HEK293 (cell line): Measurements from ENCODE around the gene PTPRN2.

Source experiments
- CTCF ChIA-PET: fragments of 350-600 bp; formaldehyde crosslinking; extraction: SDS; loops from one replicate; lab custom pipeline; 2021; ENCODE audit warnings: antibody characterized with exemption; lab: Yijun Ruan, JAX
- POLR2A ChIA-PET: fragments of 300-600 bp; formaldehyde crosslinking; extraction: SDS; loops from one replicate; lab custom pipeline; 2020; ENCODE audit warnings: antibody characterized with exemption, inconsistent platforms; lab: Yijun Ruan, JAX
- H3K27ac ChIP-seq: fragments of 200-500 bp; sonication (Bioruptor generic); 2 replicates; pipeline ENCODE4 v1.5.1; 2014; ENCODE audit warnings: low read depth, low read length, control low read depth, inconsistent platforms; ENCODE audit errors: extremely low read depth
- H3K36me3 ChIP-seq, 2 experiments: fragments of 200-500 bp in 1 of 2; sonication (Bioruptor generic) in 1 of 2; 1 replicate in 1 of 2; 2 replicates in 1 of 2; pipeline ENCODE4 v1.5.1; 2014 to 2017; ENCODE audit warnings: inconsistent platforms in 2 of 2, low read length in 2 of 2; ENCODE audit not compliant: control insufficient read depth in 2 of 2, insufficient read depth in 1 of 2
- H3K4me1 ChIP-seq: fragments of 200-500 bp; sonication (Bioruptor generic); 2 replicates; pipeline ENCODE4 v1.5.1; 2014; ENCODE audit warnings: mild to moderate bottlenecking, low read length, inconsistent platforms; ENCODE audit not compliant: control insufficient read depth, insufficient read depth
- H3K4me3 ChIP-seq: 2 replicates; pipeline ENCODE4 v1.5.1; 2011; ENCODE audit warnings: low read depth, mild to moderate bottlenecking, control low read depth, low read length, moderate library complexity
- H3K9me3 ChIP-seq: fragments of 200-500 bp; sonication (Bioruptor generic); 2 replicates; pipeline ENCODE4 v1.5.1; 2014; ENCODE audit warnings: low read depth, low read length, inconsistent platforms; ENCODE audit not compliant: control insufficient read depth, insufficient read depth
- BCL11B ChIP-seq: fragments of 450-650 bp; formaldehyde crosslinking; IDR thresholded peaks from 2 replicates; pipeline ENCODE4 v1.5.1; 2016; ENCODE audit warnings: low read depth, missing biosample characterization, missing genetic modification characterization
- EGR2 ChIP-seq: fragments of 450-650 bp; formaldehyde crosslinking; IDR thresholded peaks from 2 replicates; pipeline ENCODE4 v1.5.1; 2016; ENCODE audit warnings: low read depth, missing biosample characterization, missing genetic modification characterization
- GLI2 ChIP-seq: fragments of 450-650 bp; formaldehyde crosslinking; IDR thresholded peaks from 2 replicates; pipeline ENCODE4; 2017; ENCODE audit warnings: missing biosample characterization, missing genetic modification characterization, low read depth, borderline replicate concordance
- GLIS1 ChIP-seq: fragments of 450-650 bp; formaldehyde crosslinking; IDR thresholded peaks from 2 replicates; pipeline ENCODE4 v1.5.1; 2016; ENCODE audit warnings: missing biosample characterization, missing genetic modification characterization
- ZBTB21 ChIP-seq: fragments of 450-650 bp; formaldehyde crosslinking; IDR thresholded peaks from 2 replicates; pipeline ENCODE4 v1.5.1; 2017; ENCODE audit warnings: missing biosample characterization, missing genetic modification characterization
- ZNF132 ChIP-seq: fragments of 450-650 bp; formaldehyde crosslinking; IDR thresholded peaks from 2 replicates; pipeline ENCODE4 v1.5.1; 2017; ENCODE audit warnings: missing biosample characterization, missing genetic modification characterization, borderline replicate concordance
- ZNF302 ChIP-seq: fragments of 450-650 bp; formaldehyde crosslinking; IDR thresholded peaks from 2 replicates; pipeline ENCODE4 v1.5.1; 2016; ENCODE audit warnings: missing biosample characterization, missing genetic modification characterization, low read depth
- ZNF311 ChIP-seq: fragments of 450-650 bp; formaldehyde crosslinking; IDR thresholded peaks from 2 replicates; pipeline ENCODE4 v1.5.1; 2017; ENCODE audit warnings: missing biosample characterization, missing genetic modification characterization, borderline replicate concordance
- ZNF433 ChIP-seq: fragments of 450-650 bp; formaldehyde crosslinking; IDR thresholded peaks from 2 replicates; pipeline ENCODE4 v1.5.1; 2016; ENCODE audit warnings: missing biosample characterization, missing genetic modification characterization, low read depth
- ZNF501 ChIP-seq: fragments of 450-650 bp; formaldehyde crosslinking; IDR thresholded peaks from 2 replicates; pipeline ENCODE4 v1.5.1; 2016; ENCODE audit warnings: missing biosample characterization, missing genetic modification characterization
- ZNF529 ChIP-seq: fragments of 450-650 bp; formaldehyde crosslinking; IDR thresholded peaks from 2 replicates; pipeline ENCODE4 v1.5.1; 2017; ENCODE audit warnings: missing genetic modification characterization, missing biosample characterization; ENCODE audit not compliant: insufficient replicate concordance
- ZNF792 ChIP-seq: fragments of 450-650 bp; formaldehyde crosslinking; IDR thresholded peaks from 2 replicates; pipeline ENCODE4 v1.5.1; 2016; ENCODE audit warnings: missing biosample characterization, missing genetic modification characterization
- TF ChIP-seq, protein P1 (sequence below): fragments of 450-650 bp; formaldehyde crosslinking; IDR thresholded peaks from 2 replicates; pipeline ENCODE4 v1.5.1; 2017; ENCODE audit warnings: missing biosample characterization, missing genetic modification characterization
- TF ChIP-seq, protein P2 (sequence below): fragments of 450-650 bp; formaldehyde crosslinking; IDR thresholded peaks from 2 replicates; pipeline ENCODE4 v1.5.1; 2016; ENCODE audit warnings: missing biosample characterization, missing genetic modification characterization
- TF ChIP-seq, protein P3 (sequence below): fragments of 450-650 bp; formaldehyde crosslinking; IDR thresholded peaks from 2 replicates; pipeline ENCODE4 v1.5.1; 2016; ENCODE audit warnings: missing biosample characterization, missing genetic modification characterization
- TF ChIP-seq, protein P4 (sequence below): fragments of 450-650 bp; formaldehyde crosslinking; IDR thresholded peaks from 2 replicates; pipeline ENCODE4 v1.5.1; 2016; ENCODE audit warnings: missing biosample characterization, missing genetic modification characterization, low read depth
- TF ChIP-seq, protein P5 (sequence below): fragments of 450-650 bp; formaldehyde crosslinking; IDR thresholded peaks from 2 replicates; pipeline ENCODE4 v1.5.1; 2016; ENCODE audit warnings: missing biosample characterization, missing genetic modification characterization
- TF ChIP-seq, protein P6 (sequence below): fragments of 450-650 bp; formaldehyde crosslinking; IDR thresholded peaks from 2 replicates; pipeline ENCODE4 v1.5.1; 2016; ENCODE audit warnings: missing biosample characterization, missing genetic modification characterization

PTPRN2 gene

DNA sequence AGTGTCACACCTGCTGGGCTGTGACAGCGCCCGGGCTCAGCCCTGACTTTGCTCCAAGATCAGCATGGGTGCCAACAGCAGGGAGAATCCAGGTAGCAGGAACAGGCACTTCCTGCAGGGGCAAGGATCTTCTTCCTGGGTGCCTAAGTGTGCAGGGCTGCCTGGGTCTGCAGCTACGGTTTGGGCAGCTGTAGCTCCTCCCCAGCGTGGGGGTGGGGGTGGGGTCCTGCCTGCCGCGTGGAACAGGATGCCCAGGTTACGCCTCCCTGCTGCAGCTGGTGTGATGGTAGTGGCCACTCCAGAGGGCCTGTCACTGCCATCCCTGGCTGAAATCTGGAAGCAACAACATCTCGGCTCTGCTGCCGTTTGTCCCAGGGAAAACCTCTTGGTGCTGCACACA, 981.5 kb downstream of the PTPRN2 start (continued):
- TF ChIP-seq ZNF132 (no peak), ZNF792 (tag by site-specific recombination) (no peak), ZNF311 (tag by site-specific recombination) (no peak), GLI2 (tag by site-specific recombination) (no peak), ZNF433 (tag by site-specific recombination) (no peak), ZNF529 (tag by site-specific recombination) (no peak), BCL11B (tag by site-specific recombination) (no peak), GLIS1 (tag by site-specific recombination) (no peak)
- TF ChIP-seq, protein P1, sequence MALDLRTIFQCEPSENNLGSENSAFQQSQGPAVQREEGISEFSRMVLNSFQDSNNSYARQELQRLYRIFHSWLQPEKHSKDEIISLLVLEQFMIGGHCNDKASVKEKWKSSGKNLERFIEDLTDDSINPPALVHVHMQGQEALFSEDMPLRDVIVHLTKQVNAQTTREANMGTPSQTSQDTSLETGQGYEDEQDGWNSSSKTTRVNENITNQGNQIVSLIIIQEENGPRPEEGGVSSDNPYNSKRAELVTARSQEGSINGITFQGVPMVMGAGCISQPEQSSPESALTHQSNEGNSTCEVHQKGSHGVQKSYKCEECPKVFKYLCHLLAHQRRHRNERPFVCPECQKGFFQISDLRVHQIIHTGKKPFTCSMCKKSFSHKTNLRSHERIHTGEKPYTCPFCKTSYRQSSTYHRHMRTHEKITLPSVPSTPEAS (tag by site-specific recombination), result no peak
- TF ChIP-seq, protein P2, sequence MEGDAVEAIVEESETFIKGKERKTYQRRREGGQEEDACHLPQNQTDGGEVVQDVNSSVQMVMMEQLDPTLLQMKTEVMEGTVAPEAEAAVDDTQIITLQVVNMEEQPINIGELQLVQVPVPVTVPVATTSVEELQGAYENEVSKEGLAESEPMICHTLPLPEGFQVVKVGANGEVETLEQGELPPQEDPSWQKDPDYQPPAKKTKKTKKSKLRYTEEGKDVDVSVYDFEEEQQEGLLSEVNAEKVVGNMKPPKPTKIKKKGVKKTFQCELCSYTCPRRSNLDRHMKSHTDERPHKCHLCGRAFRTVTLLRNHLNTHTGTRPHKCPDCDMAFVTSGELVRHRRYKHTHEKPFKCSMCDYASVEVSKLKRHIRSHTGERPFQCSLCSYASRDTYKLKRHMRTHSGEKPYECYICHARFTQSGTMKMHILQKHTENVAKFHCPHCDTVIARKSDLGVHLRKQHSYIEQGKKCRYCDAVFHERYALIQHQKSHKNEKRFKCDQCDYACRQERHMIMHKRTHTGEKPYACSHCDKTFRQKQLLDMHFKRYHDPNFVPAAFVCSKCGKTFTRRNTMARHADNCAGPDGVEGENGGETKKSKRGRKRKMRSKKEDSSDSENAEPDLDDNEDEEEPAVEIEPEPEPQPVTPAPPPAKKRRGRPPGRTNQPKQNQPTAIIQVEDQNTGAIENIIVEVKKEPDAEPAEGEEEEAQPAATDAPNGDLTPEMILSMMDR (tag by site-specific recombination), result no peak

DNA sequence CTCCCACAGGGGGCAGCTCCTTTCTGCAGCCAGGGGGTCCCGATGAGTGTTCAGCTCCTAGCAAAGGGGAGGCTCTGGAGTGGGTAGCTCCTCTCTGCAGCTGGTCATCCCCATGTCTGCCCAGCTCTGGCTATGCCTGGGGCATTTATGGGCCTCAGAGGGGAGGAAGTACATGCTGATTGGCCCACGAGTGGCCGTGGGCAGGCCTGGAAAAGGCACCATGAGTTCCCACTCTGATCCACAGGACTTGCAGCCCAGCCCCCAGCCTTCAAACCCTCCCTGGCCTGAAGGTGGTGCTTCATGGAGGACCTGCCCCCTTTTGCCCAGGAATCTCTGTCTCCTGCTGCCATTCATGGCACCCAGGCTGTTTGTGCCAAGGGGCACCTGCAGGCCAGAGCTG, 982.0 kb downstream of the PTPRN2 start:
- CTCF ChIA-PET, result no interaction called here
- POLR2A ChIA-PET, result no interaction called here
- H3K27ac ChIP-seq, result no peak overlapping the region
- no peaks in the 10 kb centered on the region for H3K36me3 ChIP-seq
- no peaks in the 10 kb centered on the region for H3K9me3 ChIP-seq
- no peak overlapping the region for H3K4me3 ChIP-seq
- TF ChIP-seq, protein P3, sequence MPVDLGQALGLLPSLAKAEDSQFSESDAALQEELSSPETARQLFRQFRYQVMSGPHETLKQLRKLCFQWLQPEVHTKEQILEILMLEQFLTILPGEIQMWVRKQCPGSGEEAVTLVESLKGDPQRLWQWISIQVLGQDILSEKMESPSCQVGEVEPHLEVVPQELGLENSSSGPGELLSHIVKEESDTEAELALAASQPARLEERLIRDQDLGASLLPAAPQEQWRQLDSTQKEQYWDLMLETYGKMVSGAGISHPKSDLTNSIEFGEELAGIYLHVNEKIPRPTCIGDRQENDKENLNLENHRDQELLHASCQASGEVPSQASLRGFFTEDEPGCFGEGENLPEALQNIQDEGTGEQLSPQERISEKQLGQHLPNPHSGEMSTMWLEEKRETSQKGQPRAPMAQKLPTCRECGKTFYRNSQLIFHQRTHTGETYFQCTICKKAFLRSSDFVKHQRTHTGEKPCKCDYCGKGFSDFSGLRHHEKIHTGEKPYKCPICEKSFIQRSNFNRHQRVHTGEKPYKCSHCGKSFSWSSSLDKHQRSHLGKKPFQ (tag by site-specific recombination), result no peak
- TF ChIP-seq ZBTB21 (tag by site-specific recombination) (no peak), ZNF501 (no peak), EGR2 (tag by site-specific recombination) (no peak), ZNF302 (no peak)
- TF ChIP-seq, protein P4, sequence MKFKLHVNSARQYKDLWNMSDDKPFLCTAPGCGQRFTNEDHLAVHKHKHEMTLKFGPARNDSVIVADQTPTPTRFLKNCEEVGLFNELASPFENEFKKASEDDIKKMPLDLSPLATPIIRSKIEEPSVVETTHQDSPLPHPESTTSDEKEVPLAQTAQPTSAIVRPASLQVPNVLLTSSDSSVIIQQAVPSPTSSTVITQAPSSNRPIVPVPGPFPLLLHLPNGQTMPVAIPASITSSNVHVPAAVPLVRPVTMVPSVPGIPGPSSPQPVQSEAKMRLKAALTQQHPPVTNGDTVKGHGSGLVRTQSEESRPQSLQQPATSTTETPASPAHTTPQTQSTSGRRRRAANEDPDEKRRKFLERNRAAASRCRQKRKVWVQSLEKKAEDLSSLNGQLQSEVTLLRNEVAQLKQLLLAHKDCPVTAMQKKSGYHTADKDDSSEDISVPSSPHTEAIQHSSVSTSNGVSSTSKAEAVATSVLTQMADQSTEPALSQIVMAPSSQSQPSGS (tag by site-specific recombination), result no peak
- TF ChIP-seq, protein P5, sequence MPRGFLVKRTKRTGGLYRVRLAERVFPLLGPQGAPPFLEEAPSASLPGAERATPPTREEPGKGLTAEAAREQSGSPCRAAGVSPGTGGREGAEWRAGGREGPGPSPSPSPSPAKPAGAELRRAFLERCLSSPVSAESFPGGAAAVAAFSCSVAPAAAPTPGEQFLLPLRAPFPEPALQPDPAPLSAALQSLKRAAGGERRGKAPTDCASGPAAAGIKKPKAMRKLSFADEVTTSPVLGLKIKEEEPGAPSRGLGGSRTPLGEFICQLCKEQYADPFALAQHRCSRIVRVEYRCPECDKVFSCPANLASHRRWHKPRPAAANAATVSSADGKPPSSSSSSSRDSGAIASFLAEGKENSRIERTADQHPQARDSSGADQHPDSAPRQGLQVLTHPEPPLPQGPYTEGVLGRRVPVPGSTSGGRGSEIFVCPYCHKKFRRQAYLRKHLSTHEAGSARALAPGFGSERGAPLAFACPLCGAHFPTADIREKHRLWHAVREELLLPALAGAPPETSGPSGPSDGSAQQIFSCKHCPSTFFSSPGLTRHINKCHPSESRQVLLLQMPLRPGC (tag by site-specific recombination), result no peak
- TF ChIP-seq, protein P6, sequence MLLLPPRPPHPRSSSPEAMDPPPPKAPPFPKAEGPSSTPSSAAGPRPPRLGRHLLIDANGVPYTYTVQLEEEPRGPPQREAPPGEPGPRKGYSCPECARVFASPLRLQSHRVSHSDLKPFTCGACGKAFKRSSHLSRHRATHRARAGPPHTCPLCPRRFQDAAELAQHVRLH, result no peak
- no peaks in the 10 kb centered on the region for H3K4me1 ChIP-seq
